GM13977 (cell line): ENCODE measurements around the gene AKAP6.

Source experiments
- DNase-seq: peaks from one replicate; pipeline ENCODE4 v3.0.0; 2012; ENCODE audit warnings: low spot score
- in situ Hi-C: fragments of 300-500 bp; cut with MboI; formaldehyde crosslinking; loops from one replicate; pipeline ENCODE4 v1.12.0; 2022; ENCODE audit warnings: low sequenced_read_pairs, low pct_unique_long_range_greater_than_20kb, mixed read lengths, inconsistent platforms; ENCODE audit not compliant: unreplicated experiment
- TF ChIP-seq, protein P1 (sequence below): IDR thresholded peaks from 2 replicates; pipeline ENCODE4 v1.5.1; 2012; ENCODE audit warnings: mild to moderate bottlenecking, control low read depth; ENCODE audit not compliant: insufficient read depth; ENCODE audit errors: extremely low read depth, missing control alignments

The AKAP6 gene

GRCh38 chr14:32744811-32745445 lies 415.8 kb downstream of the AKAP6 start:
- DNase-seq, result no peak
- TF ChIP-seq, protein P1, sequence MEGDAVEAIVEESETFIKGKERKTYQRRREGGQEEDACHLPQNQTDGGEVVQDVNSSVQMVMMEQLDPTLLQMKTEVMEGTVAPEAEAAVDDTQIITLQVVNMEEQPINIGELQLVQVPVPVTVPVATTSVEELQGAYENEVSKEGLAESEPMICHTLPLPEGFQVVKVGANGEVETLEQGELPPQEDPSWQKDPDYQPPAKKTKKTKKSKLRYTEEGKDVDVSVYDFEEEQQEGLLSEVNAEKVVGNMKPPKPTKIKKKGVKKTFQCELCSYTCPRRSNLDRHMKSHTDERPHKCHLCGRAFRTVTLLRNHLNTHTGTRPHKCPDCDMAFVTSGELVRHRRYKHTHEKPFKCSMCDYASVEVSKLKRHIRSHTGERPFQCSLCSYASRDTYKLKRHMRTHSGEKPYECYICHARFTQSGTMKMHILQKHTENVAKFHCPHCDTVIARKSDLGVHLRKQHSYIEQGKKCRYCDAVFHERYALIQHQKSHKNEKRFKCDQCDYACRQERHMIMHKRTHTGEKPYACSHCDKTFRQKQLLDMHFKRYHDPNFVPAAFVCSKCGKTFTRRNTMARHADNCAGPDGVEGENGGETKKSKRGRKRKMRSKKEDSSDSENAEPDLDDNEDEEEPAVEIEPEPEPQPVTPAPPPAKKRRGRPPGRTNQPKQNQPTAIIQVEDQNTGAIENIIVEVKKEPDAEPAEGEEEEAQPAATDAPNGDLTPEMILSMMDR, result no peak
- in situ Hi-C loops, result no loop called here

DNA sequence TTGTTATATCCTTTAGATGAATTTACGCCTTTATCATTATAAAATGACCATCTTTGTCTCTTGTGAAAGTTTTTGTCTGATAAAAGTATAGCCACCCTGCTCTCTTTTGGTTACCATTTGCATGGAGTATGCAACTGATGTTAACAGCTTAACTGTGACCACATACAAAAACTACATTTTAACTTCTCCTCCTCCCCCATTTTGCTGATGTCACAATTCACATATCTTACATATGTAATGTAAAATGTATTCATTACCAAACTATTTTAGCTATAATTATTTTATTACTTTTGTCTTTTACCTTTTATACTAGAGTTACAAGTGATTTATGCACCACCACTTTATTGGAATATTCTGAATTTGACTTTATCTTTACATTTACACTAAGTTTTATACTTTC lies 425.1 kb downstream of the AKAP6 start:
- TF ChIP-seq, protein P1, result no peak
- DNase-seq, result no peak
- in situ Hi-C loops, result no loop called here

- DNase-seq, result no peak
- in situ Hi-C loops, result no loop called here
- TF ChIP-seq, protein P1, result no peak
Observed at GRCh38 chr14:32756173-32756572, 427.1 kb downstream of the AKAP6 start.

- no peak for DNase-seq
- in situ Hi-C loops, result no loop called here
- TF ChIP-seq, protein P1, result no peak
Observed at GRCh38 chr14:32756775-32757174, 427.7 kb downstream of the AKAP6 start.

DNA sequence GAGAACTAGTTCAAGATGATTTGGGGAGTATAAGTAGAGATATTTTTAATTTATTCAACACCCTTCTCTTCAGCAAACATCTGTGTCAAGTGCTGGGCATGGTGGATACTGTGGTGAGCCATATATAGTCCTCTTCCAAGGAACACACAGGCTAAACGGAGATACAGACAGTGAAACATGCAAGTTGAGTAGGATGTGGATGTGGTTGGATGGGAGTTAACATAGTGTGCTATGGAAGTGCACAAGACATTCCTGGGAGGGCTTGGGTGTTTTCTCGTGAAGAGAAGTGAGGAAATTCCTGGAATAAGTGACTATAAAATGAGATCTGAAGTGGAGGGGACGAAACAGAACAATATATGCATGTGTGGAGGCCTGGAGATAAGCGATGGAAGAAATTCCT lies 428.5 kb downstream of the AKAP6 start:
- DNase-seq, result no peak
- in situ Hi-C loops, result no loop called here
- TF ChIP-seq, protein P1, result no peak

GRCh38 chr14:32761381-32761968 lies 432.4 kb downstream of the AKAP6 start:
- TF ChIP-seq, protein P1, result no peak
- in situ Hi-C loops, result no loop called here
- DNase-seq, result no peak
